Epithelial cell of proximal tubule (primary cell): ENCODE measurements around the gene GJC2. TPM values are rescaled to one million over a fixed set of nuclear protein-coding genes. Genes with fewer than 3 reads are reported as not detected.
"Not testable (repeated sequence)": the region's sequence is repeated elsewhere in the genome, so short reads cannot be mapped to it uniquely, and the experiment has no call there.

Experiments
- DNase-seq: peaks from one replicate; pipeline ENCODE4 v3.0.0-alpha.2; 2011; ENCODE audit warnings: low read depth
- H3K4me3 ChIP-seq: 2 replicates; pipeline ENCODE4 v1.5.1; 2011; ENCODE audit warnings: low read depth, mild to moderate bottlenecking, low read length
- CTCF ChIP-seq: conservative IDR thresholded peaks from 2 replicates; pipeline ENCODE4 v1.5.1; 2012; ENCODE audit warnings: low read depth, mild to moderate bottlenecking, low read length
- total RNA-seq: library from RNA; depleted of rRNA; stranded (reverse); fragments of >200 nt; gene quantifications from 2 replicates; pipeline ENCODE4 v1.2.3, GENCODE V29; 2015

GJC2 gene
- total RNA-seq, 1 donor from 2014 or later, result 0.69 TPM

GRCh38 chr1:228108742-228109072 lies 41.0 kb upstream of the GJC2 start:
- no peak for TF ChIP-seq CTCF
- peak overlapping the region; percentile 100 for H3K4me3 ChIP-seq

GRCh38 chr1:228109073-228109961 lies 40.4 kb upstream of the GJC2 start, which contains the start of gene MRPL55:
TSS of gene MRPL55 (minus strand) at chr1:228109299. CDS start at chr1:228108260, 1,039 bp downstream.
- H3K4me3 ChIP-seq, result peak within 1 kb of the TSS; percentile 100
- DNase-seq, result no peak
- peak; percentile 5 for TF ChIP-seq CTCF

More at GRCh38 chr1:228108742-228109072, 41.0 kb upstream of the GJC2 start:
- no peak for DNase-seq

GRCh38 chr1:228109962-228110488 lies 39.7 kb upstream of the GJC2 start:
- TF ChIP-seq CTCF, result no peak
- H3K4me3 ChIP-seq, result peak overlapping the region; percentile 100
- no peak for DNase-seq

- no peak for DNase-seq
- peak overlapping the region; percentile 100 for H3K4me3 ChIP-seq
- TF ChIP-seq CTCF, result no peak
Measured at GRCh38 chr1:228110556-228110955, 39.2 kb upstream of the GJC2 start.

DNA sequence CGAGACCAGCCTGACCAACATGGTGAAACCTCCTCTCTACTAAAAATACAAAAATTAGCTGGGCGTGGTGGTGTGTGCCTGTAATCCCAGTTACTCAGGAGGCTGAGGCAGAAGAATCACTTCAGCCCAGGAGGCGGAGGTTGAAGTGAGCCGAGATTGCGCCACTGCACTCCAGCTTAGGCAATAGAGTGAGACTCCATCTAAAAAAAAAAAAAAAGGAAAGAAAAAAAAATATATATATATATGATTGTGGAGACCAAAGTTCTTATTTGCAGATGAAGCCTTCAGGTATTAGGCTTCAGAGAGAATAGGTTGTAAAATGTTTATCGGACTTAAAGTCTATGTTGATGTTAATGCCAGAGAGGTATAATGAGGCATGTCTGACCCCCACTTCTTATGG lies 38.4 kb upstream of the GJC2 start:
- DNase-seq, H3K4me3 ChIP-seq: not testable (repeated sequence)

DNA sequence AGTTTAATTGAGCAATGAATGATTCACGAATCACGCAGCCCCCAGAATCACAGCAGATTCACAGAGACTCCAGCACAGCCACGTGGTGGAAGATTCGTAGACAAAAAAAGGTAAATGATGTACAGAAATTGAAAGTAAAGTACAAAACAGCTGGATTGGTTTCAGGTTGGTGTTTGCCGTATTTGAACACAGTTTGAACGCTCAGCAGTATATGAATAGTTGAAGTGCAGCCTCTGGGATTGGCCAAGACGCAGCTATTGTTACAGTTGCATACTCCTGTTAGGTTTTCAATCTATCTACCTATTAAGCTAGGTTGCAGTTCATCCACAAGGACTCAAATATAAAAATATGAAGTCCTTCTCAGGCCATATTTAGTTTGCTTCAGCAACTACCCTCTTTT lies 37.6 kb upstream of the GJC2 start:
- DNase-seq, result no peak
- no peak for TF ChIP-seq CTCF
- H3K4me3 ChIP-seq, result no peak overlapping the region

DNA sequence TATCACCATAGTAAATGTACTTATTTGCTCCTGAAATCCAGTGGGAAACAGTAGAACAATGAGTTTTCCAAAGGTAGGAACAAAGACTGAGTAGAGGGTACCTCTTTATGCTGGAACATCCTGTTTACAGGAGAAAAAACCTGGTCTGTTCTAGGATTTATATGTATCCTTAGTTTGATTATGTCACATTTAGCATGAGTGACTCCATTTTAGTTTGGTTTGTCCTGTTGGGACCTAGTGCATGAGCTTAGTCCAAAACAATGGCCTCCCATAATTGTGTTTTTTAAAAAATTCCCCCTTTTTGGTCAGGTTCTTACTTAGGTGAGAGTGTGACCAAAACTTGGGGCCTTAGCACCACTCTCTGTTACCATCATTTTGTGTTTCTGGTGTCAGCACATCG lies 37.1 kb upstream of the GJC2 start:
- DNase-seq, result no peak
- TF ChIP-seq CTCF, result no peak
- no peak overlapping the region for H3K4me3 ChIP-seq
